ENCODE measurements around the gene TBC1D9. TPM values are rescaled to one million over a fixed set of nuclear protein-coding genes. Genes with fewer than 3 reads are reported as not detected.

TBC1D9 gene
- total and polyA plus RNA-seq, 2 donors (not counting 1 experiment from before 2014, with no cell fraction given): 48.9 to 235 TPM

GRCh38 chr4:140754918-140755773, 1.0 kb downstream of the TBC1D9 start:
- Histone ChIP-seq H3K27me3 (replicated peaks in 1 of 4; ENCODE audit: control extremely low read depth in 1 of 4, control insufficient read depth in 3 of 4, insufficient read depth in 4 of 4, low read length in 3 of 4) (no peaks in the 10 kb centered on the region), H3K36me3 (replicated peaks in 1 of 2; ENCODE audit: control extremely low read depth in 1 of 2, control insufficient read depth in 1 of 2, extremely low read depth in 1 of 2, insufficient read depth in 2 of 2, low read length in 1 of 2) (peaks cover 0 to 2% of the 10 kb centered on the region in 2 experiments), H3K9me3 (ENCODE audit: control extremely low read depth in 1 of 3, control insufficient read depth in 2 of 3, insufficient read depth in 1 of 3, low read length in 2 of 3) (no peaks in the 10 kb centered on the region), H3K4me2 (replicated peaks; ENCODE audit: low read depth, low read length, poor library complexity, severe bottlenecking) (peak overlapping the region; percentile 93), H4K20me1 (ENCODE audit: control insufficient read depth, insufficient read depth, low read length, poor library complexity, severe bottlenecking) (no peaks in the 10 kb centered on the region), H3K4me3 (ENCODE audit: control extremely low read depth in 1 of 5, extremely low read depth in 1 of 5, insufficient read depth in 1 of 5, low read depth in 2 of 5, low read length in 4 of 5) (peak overlapping the region; percentile 66 to 99 (median 87)), H3K9ac (ENCODE audit: low read length) (peak overlapping the region; percentile 96), H3K79me2 (ENCODE audit: control insufficient read depth, insufficient read depth, low read length) (peaks cover 64% of the 10 kb centered on the region), H3K27ac (ENCODE audit: low read length in 2 of 2) (peak overlapping the region; percentile 99), H2AFZ (ENCODE audit: insufficient read depth, low read depth, low read length, poor library complexity, severe bottlenecking) (peak overlapping the region; percentile 90), H3K4me1 (ENCODE audit: control insufficient read depth in 2 of 2, insufficient read depth in 2 of 2, low read length in 2 of 2) (peaks cover 45 to 69% of the 10 kb centered on the region in 2 donors)
- H3K27ac Mint-ChIP-seq: peak overlapping the region; percentile 98
- H3K9me3 Mint-ChIP-seq (ENCODE audit: insufficient read depth): no peaks in the 10 kb centered on the region
- ChIA-PET POLR2A (interaction anchor here (0.7 to 1.0 kb wide), 2 partner anchors 52 to 77 kb away, joined by 3 to 6 read pairs; no protein-coding TSS in a partner anchor), CTCF (interaction anchor here (0.7 to 1.4 kb wide), 5 partner anchors 10 to 135 kb away, joined by 3 to 5 read pairs (median 4); no protein-coding TSS in a partner anchor)
- H3K27me3 Mint-ChIP-seq: no peaks in the 10 kb centered on the region
- TF ChIP-seq EZH2 (IDR thresholded peaks at IDR 0.05; ENCODE audit: borderline replicate concordance, insufficient read depth, low read depth, low read length, poor library complexity, severe bottlenecking): no peak
- TF ChIP-seq CTCF (IDR thresholded peaks at IDR 0.05): no peak
- H3K4me3 Mint-ChIP-seq: peak overlapping the region; percentile 97
- DNase-seq: no peak
- H3K4me1 Mint-ChIP-seq: peaks cover 63% of the 10 kb centered on the region
- intact Hi-C loops (cut with micrococcal nuclease): loop anchor here (1.0 to 10.0 kb wide), 4 partner anchors 12 to 1578 kb away; partner anchors contain the start of genes ELF2 and SCOC
- WGBS (ENCODE audit: insufficient coverage): 13% methylated on average over 4 of the region's 8 CpGs
- ATAC-seq (ENCODE audit: low read depth): no peak

All from B cell (primary cell).